ENCODE results near the gene TM9SF2.

The TM9SF2 gene

GRCh38 chr13:99580500-99581268 lies 79.4 kb downstream of the TM9SF2 start:
- DNase-seq, result no peak

GRCh38 chr13:99582511-99582910 lies 81.2 kb downstream of the TM9SF2 start:
- DNase-seq, result no peak

- DNase-seq, result no peak
Measured at GRCh38 chr13:99585609-99586008, 84.3 kb downstream of the TM9SF2 start.

DNA sequence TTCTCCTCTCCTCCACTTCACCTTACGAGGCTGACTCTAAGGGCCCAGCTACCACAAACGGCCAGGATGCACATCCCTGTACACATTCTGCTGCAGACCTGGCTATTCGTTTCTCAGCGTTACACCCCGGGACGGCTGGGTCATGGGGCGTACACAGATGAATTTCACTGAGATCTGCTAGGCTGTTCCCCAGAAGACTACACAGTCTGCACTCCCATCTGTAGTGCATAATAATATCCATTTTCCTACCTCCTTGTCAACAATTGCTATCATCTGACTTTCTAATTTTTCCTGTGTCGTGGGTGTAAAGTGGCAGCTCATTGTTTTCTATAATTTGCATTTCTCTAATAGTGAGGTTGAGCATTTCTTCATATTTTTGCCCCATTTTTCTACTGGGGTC lies 85.7 kb downstream of the TM9SF2 start:
- DNase-seq, result no peak

DNA sequence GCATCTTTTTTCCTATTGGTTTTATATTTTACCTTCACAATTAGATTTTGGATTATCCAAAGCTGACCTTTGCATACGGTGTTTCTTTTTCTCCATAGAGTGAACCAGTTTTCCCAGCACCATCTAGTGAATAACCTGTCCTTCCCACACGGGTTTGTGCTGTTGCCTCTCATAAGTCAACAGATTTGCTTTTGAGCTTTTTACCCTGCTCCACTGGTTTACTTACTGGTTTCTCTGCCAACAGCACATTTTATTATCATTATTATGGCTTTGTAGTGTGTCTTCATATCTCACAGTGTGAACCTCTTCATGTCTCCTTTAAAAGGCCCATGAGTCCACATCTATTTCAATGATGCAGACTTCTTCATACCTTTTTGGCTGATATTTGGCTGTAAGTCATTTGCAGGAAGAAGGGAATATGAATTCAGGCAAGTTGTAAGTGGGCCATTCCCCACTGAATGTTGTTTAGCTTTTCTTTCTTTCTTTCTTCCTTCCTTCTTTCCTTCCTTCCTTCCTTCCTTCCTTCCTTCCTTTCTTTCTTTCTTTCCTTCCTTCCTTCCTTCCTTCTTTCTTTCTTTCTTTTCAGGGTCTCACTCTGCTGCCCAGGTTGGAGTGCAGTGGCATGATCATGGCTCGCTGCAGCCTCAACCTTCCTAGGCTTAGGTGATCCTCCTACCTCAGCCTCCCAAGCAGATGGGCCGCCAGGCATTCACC lies 86.8 kb downstream of the TM9SF2 start:
- DNase-seq, result no peak

- no peak for DNase-seq
Measured at GRCh38 chr13:99589575-99589974, 88.3 kb downstream of the TM9SF2 start.

DNA sequence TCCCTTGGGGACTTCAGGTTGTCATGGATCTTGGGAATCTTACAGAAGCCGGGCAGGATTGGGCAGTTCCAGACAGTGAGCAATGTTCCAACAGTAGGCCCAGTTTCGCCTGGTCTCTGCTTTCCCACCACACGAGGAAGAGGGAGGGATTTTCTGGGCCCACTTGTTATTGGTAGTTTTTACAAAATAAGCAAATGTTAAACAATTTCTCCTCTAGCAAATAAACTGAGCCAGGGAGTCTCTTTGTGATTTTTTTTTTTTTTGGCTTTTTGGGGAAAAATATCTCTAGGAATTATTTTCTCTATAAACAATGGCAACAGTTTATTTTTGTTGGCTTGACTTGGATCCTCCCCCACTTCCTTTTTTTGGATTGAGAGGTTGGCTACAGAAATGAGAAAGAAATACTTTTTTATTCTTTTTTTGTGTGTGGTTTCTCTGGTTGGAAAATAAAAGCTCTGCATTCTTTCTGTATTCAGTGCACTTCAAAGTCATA lies 89.3 kb downstream of the TM9SF2 start:
- no peak for DNase-seq

DNA sequence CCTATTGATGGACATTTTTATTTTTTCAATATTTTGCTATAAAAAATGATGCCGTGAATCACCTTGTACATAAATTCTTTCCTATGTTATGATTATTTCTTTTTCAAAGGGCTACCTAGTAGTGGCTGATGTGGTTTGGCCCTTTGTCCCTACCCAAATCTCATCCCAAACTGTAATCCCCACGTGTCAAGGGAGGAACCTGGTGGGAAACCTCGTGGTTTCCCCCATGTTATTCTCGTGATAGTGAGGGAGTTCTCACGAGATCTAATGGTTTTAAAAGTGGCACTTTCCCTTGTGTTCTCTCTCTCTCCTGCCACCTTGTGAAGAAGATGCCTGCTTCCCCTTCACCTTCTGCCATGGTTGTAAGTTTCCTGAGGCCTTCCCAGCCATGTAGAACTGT lies 94.9 kb downstream of the TM9SF2 start:
- DNase-seq, result no peak

DNA sequence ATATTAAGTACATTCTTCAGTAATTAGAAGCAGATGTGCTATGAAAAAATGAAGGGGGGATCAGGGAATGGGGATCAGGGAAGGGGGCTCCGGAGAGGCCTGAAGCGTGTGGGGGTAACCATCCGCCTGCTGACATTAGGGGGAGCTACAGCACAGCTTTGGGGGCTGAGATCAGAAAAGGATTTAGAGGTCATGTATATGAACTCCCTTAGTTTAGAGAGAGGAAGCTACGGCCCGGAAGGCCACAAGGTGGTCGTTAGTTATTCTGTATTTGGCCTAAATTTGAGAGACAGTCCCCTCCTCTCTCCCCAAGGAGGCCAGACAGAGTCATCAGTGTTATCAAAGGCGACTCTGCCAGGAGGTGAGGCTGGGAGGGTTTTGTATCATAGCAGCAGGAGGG lies 99.0 kb downstream of the TM9SF2 start:
- no peak for DNase-seq

DNA sequence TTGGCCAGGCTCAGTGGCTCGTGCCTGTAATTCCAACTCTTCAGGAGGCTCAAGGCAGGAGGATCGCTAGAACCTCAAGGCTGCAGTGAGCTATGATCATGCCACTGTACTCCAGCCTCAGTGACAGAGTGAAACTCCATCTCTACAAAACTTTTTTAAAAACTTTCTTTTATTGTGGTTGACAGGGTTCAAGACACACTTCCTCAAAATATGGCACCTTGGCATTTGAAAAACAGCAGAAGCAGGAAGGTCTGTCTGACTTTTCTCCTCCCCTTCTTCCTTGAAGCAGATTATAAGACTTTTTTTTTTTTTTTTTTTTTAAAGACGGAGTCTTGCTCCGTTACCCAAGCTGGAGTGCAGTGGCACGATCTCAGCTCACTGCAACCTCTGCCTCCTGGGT lies 100.3 kb downstream of the TM9SF2 start:
- no peak for DNase-seq

- DNase-seq, result no peak
Measured at GRCh38 chr13:99604636-99605035, 103.4 kb downstream of the TM9SF2 start.

DNA sequence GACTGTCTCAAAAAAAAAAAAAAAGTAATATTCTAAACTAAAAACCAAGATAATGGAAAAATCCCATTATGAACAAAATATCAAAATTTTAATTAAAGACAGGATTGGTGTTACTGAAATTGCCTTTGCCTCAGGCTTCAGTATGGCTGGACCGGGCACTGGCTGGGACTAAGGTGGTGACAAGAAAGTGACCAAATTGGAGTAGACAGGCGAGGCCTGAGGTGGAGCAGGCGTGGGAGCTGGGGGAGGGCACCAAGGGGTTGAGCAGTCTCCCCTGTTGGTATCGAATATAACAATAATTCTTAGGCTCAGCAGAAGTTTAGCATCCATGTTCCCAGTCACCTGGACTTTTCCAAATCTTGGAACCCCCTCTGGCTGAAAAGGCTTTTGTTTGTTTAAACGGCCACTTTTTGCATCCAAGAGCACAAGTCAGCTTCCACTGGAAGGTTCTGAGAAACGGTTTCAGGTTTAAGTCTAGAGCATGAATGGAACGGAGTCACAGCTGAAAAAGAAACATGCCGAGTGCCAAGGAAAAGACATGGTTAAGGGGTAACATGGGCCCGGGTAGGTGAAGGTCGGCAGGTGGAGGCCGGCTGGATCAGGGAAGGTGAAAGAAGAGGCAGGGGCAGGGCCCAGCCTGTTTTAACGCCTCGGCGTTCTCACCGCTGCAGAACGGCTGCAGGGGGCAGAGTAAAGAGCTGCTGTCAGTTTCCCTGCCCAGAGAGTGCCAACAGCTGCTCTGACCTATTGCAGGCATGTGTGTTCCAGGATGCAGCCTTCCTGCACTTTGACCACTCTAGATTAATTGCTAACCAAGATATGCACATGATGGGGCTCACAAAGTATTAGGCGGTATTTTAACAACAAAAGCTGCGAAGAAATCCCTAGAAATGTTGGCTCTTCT lies 104.4 kb downstream of the TM9SF2 start:
- peak; percentile 24 to 60 for DNase-seq

DNA sequence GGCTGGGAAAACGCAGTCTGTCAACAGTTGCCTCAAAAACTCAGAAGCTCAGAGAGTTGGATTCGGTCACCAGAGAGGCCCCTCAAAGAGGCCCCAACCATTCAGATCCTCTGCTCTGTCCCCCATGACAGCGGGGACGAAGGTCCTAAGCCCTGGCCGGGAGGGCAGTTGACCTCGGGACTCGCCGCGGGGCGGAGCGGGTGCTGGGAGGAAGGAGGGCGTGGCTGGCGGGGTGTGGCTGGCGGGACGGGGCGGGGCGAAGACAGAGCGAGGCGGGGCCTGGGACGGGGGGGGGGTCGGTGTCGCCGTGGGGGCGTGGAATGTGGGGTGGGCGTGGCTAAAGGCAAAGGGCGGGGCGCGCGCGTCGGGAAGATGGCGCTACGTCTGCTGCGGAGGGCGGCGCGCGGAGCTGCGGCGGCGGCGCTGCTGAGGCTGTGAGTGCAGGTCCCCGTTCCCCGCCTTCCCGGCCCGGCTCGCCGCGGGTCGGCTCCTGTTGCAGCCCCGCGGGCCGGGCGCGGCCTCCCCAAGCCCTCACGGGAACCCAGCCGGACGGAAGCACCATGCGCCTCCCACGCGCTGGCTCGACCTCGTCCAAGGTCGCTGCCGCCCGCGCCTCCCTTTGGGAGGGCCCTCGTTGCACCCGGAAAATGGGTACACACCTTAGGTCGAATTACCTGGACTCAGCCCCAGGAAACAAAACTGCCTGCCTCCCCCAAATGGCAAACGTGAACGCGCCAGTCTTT lies 105.2 kb downstream of the TM9SF2 start, which contains the start of gene CLYBL:
CLYBL (plus strand) TSS at position 367 of the 743 bp plus-strand sequence.
- DNase-seq, result peak; percentile 70 to 80

GRCh38 chr13:99608345-99608744 lies 107.1 kb downstream of the TM9SF2 start:
- no peak for DNase-seq

GRCh38 chr13:99610702-99611289 lies 109.5 kb downstream of the TM9SF2 start:
- DNase-seq, result no peak

All from SW 1271 (cell line).